ENCODE results near the gene SERPINF2.
"Not testable (repeated sequence)": the region's sequence is repeated elsewhere in the genome, so short reads cannot be mapped to it uniquely, and the experiment has no call there.

SERPINF2 gene

DNA sequence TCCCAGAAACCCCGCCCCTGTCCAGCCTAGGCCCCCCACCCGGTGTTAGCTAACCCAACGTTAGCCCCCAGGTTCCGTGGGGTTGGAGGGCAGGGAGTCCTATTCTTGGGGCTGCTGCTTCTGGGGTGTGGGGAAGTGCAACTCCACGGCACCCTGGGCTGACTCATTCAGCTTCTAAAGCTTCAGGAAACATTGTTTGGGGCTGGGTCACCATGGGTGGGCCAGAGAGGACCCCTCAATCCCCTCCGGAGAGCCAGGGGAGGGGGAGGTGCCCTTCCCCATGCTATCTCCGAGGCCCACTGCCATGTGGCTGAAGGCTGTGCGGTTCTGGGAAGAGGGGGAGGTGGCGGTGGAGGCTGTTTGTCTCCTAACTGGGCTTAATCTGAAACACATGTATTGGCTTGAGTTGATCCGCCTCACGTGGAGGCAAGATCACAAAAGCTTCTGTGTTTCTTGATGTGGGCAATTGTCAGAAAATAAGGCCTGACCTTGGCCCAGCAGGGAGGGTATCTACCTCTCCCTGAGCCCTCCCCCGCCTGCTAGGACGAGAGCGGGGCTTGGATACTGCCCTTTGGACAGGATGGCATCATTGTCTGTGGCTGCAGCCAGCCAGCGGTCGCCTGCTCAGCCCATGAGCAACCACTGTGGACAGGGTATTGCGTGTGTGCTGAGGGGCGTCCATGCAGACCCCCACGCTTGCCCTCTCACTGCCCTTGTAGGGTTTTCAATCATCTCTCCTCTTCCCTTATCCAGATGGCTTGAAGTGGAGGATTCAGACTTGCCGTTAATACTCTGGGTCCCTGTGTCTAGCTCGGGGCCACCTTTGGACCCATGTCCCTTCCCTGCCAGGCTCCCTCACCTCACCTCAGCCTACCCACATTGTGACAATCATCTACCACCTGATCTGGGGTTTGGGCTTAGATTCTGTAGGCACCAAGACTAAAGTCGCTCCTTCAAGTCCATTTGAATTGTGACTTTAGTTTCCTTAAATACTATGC is 20.5 kb downstream of the SERPINF2 start:
- Histone ChIP-seq H3K27me3 (ENCODE audit: low read length) (no peaks in the 10 kb centered on the region), H3F3A (ENCODE audit: insufficient read depth) (no peaks in the 10 kb centered on the region), H3K4me2 (ENCODE audit: low read depth, low read length, poor library complexity, severe bottlenecking) (no peak overlapping the region), H3K27ac (ENCODE audit: low read depth, low read length) (no peak overlapping the region), H2AFZ (ENCODE audit: low read depth, low read length, severe bottlenecking) (no peak overlapping the region), H3K9me2 (replicated peaks; ENCODE audit: insufficient read depth, low read length) (no peaks in the 10 kb centered on the region), H3K36me3 (ENCODE audit: low read length) (no peaks in the 10 kb centered on the region), H3K9me3 (ENCODE audit: insufficient read depth, low read length) (no peaks in the 10 kb centered on the region), H4K20me1 (ENCODE audit: low read depth, low read length) (no peaks in the 10 kb centered on the region), H3K79me2 (ENCODE audit: insufficient read depth, low read length) (no peaks in the 10 kb centered on the region), H3K9ac (ENCODE audit: low read length) (no peak overlapping the region), H3K4me3 (ENCODE audit: insufficient read depth, low read length, poor library complexity, severe bottlenecking) (no peak overlapping the region)
- no peak for TF ChIP-seq CTCF (IDR thresholded peaks at IDR 0.05; ENCODE audit: insufficient read depth, low read length, poor library complexity, severe bottlenecking)
- no peak for TF ChIP-seq EZH2phosphoT487 (conservative IDR thresholded peaks at IDR 0.05; ENCODE audit: low read length)

DNA sequence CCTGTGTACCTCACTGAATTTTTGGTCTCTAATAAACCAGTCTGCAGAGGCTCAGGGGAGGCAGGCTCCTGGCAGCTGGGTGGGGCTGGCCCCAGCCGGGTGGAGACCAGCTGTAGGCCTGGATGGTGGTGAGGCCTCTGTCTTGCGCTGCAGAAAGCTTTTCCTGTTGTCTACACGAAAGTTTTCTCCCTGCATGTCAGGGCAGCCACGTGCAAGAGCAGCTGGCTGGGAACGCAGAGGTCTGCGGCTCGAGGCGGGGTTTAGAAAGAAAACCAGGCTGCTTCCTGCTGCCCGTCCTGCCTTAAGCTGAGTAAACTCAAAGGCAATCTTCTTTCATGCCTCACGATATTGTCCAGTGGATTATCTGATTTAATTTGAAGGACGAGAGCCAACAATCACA is 21.6 kb downstream of the SERPINF2 start:
- Histone ChIP-seq H3K27me3 (ENCODE audit: low read length) (no peaks in the 10 kb centered on the region), H3K9me2 (replicated peaks; ENCODE audit: insufficient read depth, low read length) (no peaks in the 10 kb centered on the region), H3K4me2 (ENCODE audit: low read depth, low read length, poor library complexity, severe bottlenecking) (no peak overlapping the region), H3K9ac (ENCODE audit: low read length) (no peak overlapping the region), H3K79me2 (ENCODE audit: insufficient read depth, low read length) (no peaks in the 10 kb centered on the region), H3K27ac (ENCODE audit: low read depth, low read length) (no peak overlapping the region), H3K4me3 (ENCODE audit: insufficient read depth, low read length, poor library complexity, severe bottlenecking) (no peak overlapping the region), H3K36me3 (ENCODE audit: low read length) (no peaks in the 10 kb centered on the region), H2AFZ (ENCODE audit: low read depth, low read length, severe bottlenecking) (no peak overlapping the region), H4K20me1 (ENCODE audit: low read depth, low read length) (no peaks in the 10 kb centered on the region), H3K9me3 (ENCODE audit: insufficient read depth, low read length) (no peaks in the 10 kb centered on the region), H3F3A (ENCODE audit: insufficient read depth) (no peaks in the 10 kb centered on the region)
- no peak for TF ChIP-seq EZH2phosphoT487 (conservative IDR thresholded peaks at IDR 0.05; ENCODE audit: low read length)

GRCh38 chr17:1764705-1765104 is 22.0 kb downstream of the SERPINF2 start:
- H3K79me2 ChIP-seq (ENCODE audit: insufficient read depth, low read length); H3K9ac ChIP-seq (ENCODE audit: low read length); H3K9me2 ChIP-seq (replicated peaks; ENCODE audit: insufficient read depth, low read length); H4K20me1 ChIP-seq (ENCODE audit: low read depth, low read length); H3K27ac ChIP-seq (ENCODE audit: low read depth, low read length); H3K4me2 ChIP-seq (ENCODE audit: low read depth, low read length, poor library complexity, severe bottlenecking); H2AFZ ChIP-seq (ENCODE audit: low read depth, low read length, severe bottlenecking); H3F3A ChIP-seq (ENCODE audit: insufficient read depth); H3K4me3 ChIP-seq (ENCODE audit: insufficient read depth, low read length, poor library complexity, severe bottlenecking); H3K27me3 ChIP-seq (ENCODE audit: low read length); H3K9me3 ChIP-seq (ENCODE audit: insufficient read depth, low read length); H3K36me3 ChIP-seq (ENCODE audit: low read length): not testable (repeated sequence)

DNA sequence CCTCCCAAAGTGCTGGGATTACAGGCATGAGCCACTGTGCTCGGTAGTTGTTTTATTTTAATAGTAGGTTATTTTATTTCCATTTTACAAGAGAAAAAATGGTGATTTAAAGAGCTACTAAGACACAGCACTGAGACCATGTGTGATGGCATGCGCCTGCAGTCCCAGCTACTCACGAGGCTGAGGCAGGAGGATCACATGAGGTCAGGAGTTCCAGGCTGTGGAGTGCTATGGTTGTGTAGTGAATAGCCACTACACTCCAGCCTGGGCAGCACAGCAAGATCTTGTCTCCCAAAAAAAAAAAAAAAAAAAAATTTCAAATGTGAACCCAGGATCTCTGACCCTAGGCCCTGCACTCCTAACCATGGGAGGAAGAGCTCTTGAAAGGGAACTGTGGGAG is 22.9 kb downstream of the SERPINF2 start:
- Histone ChIP-seq H3K9me2 (replicated peaks; ENCODE audit: insufficient read depth, low read length) (no peaks in the 10 kb centered on the region), H3K4me3 (ENCODE audit: insufficient read depth, low read length, poor library complexity, severe bottlenecking) (no peak overlapping the region), H3K9me3 (ENCODE audit: insufficient read depth, low read length) (no peaks in the 10 kb centered on the region), H3K4me2 (ENCODE audit: low read depth, low read length, poor library complexity, severe bottlenecking) (no peak overlapping the region), H3K79me2 (ENCODE audit: insufficient read depth, low read length) (no peaks in the 10 kb centered on the region), H3K9ac (ENCODE audit: low read length) (no peak overlapping the region), H4K20me1 (ENCODE audit: low read depth, low read length) (no peaks in the 10 kb centered on the region), H2AFZ (ENCODE audit: low read depth, low read length, severe bottlenecking) (no peak overlapping the region), H3K27me3 (ENCODE audit: low read length) (no peaks in the 10 kb centered on the region), H3K36me3 (ENCODE audit: low read length) (no peaks in the 10 kb centered on the region), H3F3A (ENCODE audit: insufficient read depth) (no peaks in the 10 kb centered on the region), H3K27ac (ENCODE audit: low read depth, low read length) (no peak overlapping the region)
- TF ChIP-seq CTCF (IDR thresholded peaks at IDR 0.05; ENCODE audit: insufficient read depth, low read length, poor library complexity, severe bottlenecking) (no peak), EZH2phosphoT487 (conservative IDR thresholded peaks at IDR 0.05; ENCODE audit: low read length) (no peak)

Measured in SU-DHL-6 (cell line).